HG03103 (cell line): Measurements from ENCODE around the gene C2CD2L.
"Not testable (repeated sequence)": the region's sequence is repeated elsewhere in the genome, so short reads cannot be mapped to it uniquely, and the experiment has no call there.

Experiments used
- ATAC-seq: cut with Tn5 transposase; IDR thresholded peaks from one replicate; pipeline ENCODE4 v1.9.1; 2021; ENCODE audit warnings: low read depth; ENCODE audit not compliant: unreplicated experiment

C2CD2L gene

DNA sequence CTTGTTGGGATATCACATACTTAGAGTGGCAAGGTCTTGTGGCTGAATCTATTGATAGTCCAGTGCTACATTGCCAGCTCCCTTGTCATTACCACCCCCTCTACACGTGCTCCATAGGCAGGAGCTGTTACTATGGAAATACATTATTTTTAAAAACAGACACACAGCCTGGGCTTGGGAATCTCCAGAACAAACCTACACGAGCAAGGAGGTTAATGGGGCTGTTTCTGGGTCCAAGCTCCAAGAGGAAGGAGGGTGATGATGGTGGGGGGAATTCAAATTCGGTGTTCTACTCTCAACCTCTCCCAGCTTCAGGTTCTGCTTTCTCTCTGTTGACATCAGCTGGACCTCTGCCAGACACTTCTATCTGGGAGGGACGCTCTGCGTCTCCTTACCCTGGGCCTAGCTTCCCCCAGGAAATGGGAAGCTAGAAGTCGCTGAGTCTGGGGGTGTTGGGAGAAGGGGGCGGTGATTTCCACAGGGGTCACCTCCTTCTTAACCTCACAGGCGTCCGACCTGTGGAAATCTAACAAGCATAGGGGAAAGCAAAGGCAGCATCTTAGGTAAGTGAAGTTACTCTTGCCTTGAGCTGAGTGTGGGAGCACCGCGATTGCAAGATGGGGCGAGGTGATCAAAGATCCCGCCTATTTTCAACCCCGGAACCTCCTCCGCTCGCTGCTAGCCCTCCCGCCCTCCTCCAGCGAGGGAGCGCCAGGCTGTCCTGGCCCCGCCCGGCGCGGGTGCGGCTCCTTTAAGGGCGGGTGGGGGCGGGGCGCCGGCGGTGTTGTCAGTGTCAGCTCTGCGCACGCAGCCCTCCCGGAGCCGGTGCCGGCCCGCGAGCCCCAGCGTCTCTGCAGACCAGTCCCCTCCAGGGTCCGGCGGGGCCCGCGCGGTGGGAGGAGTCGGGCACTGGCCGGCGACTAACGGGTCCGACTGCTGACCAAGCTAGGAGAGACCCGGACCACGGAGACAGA, at the start of gene C2CD2L:
TSS of gene C2CD2L (plus strand) at position 781 of the 974 bp plus-strand sequence. CDS start 398 bp downstream, outside the sequence.
- peak; percentile 74 for ATAC-seq

DNA sequence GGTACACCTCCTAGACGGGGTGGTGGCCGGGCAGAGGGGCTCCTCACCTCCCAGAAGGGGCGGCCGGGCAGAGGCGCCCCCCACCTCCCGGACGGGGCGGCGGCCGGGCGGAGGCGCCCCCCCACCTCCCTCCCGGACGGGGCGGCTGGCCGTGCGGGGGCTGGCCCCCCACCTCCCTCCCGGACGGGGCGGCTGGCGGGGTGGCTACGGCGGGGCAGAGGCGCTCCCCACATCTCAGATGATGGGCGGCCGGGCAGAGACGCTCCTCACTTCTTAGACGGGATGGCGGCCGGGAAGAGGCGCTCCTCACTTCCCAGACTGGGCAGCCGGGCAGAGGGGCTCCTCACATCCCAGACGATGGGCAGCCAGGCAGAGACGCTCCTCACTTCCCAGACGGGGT, 48.0 kb upstream of the C2CD2L start:
- ATAC-seq, result not testable (repeated sequence)

DNA sequence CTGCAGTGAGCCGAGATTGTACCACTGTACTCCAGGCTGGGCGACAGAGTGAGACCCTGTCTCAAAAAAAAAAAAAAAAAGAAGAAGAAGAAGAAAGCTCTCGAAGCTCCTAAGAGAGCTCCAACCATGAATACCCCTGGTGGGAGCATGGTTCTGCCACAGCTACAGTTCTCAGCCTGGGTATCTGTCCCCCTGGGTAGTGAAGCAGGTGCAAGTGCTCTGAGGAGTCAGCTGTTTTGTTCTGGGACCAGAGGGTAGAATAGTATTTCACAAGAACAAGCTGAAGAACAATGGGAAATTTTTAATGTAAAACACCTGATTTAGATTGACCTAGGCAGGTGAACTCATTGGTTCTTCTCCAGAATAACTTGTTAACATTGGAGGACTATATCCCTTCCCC, 45.9 kb upstream of the C2CD2L start:
- no peak for ATAC-seq

DNA sequence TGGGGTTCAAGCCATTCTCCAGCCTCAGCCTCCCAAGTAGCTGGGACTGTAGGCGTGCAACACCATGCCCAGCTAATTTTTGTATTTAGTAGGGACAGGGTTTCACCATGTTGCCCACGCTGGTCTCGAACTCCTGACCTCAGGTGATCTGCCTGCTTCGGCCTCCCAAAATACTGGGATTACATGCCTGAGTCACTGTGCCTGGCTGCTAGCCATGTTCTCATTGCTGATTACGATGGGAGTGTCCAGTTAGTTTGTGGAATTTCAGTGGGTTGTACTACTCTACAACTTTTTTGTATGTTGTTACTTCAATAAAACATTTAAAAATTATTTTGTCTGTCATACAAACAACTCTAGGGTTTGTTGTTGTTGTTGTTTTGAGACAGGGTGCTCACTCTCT, 44.4 kb upstream of the C2CD2L start:
- no peak for ATAC-seq

- no peak for ATAC-seq
These were observed 41.8 kb upstream of the C2CD2L start for GRCh38 chr11:119065369-119065768.

- peak; percentile 89 for ATAC-seq
These were observed 39.5 kb upstream of the C2CD2L start, which contains the start of gene VPS11 for GRCh38 chr11:119067371-119068222. TSS of gene VPS11 (plus strand) at chr11:119067818. CDS start at chr11:119067824, 6 bp downstream.

DNA sequence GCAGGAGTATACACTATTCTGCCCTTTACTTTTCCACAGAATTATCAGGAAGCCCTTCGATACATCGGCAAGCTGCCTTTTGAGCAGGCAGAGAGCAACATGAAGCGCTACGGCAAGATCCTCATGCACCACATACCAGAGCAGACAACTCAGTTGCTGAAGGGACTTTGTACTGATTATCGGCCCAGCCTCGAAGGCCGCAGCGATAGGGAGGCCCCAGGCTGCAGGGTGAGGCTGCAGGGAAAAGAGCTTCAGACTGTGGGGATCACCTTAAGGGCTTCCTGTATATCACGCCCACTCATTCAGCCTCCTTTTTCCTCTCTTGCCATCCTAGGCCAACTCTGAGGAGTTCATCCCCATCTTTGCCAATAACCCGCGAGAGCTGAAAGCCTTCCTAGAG, 29.3 kb upstream of the C2CD2L start:
- ATAC-seq, result no peak

GRCh38 chr11:119078675-119079420, 28.3 kb upstream of the C2CD2L start:
- no peak for ATAC-seq

DNA sequence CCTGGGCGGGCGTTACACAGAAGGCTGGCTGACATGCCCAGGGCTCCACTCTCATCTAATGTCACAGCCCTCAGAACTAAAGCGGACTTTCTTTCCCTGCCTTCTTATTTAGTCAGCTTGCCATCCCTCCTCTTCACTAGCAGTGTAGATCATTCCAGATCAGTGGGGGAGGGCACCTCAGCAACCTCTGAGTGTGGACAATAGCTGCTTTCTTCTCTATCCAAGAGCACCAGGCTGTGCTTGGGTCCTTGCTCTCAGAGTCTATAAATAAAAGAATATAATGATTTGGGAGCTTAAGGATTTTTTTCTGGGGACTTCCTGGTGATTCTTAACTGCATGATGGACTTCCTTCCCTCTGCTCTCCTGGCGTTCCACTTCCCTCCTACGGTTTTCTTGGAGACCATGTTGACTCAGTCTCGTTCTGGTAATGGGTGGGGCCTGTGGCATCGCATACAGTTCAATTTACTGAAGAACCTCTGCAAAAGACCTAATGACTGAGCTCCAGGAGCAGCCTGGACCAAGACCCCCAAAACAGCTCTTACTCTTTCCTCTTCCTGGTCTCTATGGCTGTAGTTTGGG, 25.4 kb upstream of the C2CD2L start:
- ATAC-seq, result no peak

GRCh38 chr11:119084663-119085436, 22.3 kb upstream of the C2CD2L start, which contains the start of gene HMBS:
TSS of gene HMBS (plus strand) at chr11:119084881. CDS start at chr11:119085034, 153 bp downstream.
- peak; percentile 78 for ATAC-seq

DNA sequence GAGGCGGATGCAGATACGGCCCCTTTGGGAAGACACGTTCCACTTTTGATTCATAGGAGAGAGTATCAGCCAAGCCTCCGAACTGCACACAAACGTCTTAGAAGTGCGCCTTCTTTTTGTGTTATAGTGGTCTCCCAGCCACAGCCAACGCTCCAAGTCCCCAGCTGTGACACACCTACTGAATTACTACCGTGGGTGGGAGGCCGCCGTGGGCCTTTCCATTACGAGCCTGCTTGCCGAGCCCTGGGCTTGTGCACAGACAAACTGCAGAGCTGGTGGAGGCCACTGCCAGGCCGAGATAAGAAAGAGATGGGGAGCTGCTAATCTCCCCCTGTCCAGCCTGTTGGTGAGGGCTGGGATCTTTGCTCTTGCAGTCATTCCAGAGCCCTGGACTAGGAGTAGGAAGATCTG, 21.7 kb upstream of the C2CD2L start:
- peak; percentile 12 for ATAC-seq

GRCh38 chr11:119087123-119087522, 20.0 kb upstream of the C2CD2L start:
- ATAC-seq, result no peak

DNA sequence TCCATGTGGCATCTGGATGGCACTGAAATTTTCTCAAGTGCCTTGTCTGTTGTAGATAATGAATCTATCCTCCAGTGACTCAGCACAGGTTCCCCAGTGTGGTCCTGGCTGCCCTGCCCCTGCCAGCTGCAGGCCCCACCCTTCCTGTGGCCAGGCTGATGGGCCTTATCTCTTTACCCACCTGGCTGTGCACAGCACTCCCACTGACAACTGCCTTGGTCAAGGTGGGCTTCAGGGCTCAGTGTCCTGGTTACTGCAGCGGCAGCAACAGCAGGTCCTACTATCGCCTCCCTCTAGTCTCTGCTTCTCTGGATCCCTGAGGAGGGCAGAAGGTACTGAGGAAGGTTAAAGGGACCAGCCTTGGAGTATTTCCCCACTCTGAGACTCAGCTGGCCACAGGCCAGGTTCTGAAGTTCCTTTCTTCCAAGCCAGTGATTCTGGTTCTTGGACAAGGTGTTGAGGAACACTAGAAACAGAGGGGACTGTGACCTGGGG, 19.4 kb upstream of the C2CD2L start:
- no peak for ATAC-seq

- no peak for ATAC-seq
These were observed 18.7 kb upstream of the C2CD2L start for GRCh38 chr11:119088406-119088805.

- no peak for ATAC-seq
These were observed 17.8 kb upstream of the C2CD2L start for GRCh38 chr11:119089319-119089718.

DNA sequence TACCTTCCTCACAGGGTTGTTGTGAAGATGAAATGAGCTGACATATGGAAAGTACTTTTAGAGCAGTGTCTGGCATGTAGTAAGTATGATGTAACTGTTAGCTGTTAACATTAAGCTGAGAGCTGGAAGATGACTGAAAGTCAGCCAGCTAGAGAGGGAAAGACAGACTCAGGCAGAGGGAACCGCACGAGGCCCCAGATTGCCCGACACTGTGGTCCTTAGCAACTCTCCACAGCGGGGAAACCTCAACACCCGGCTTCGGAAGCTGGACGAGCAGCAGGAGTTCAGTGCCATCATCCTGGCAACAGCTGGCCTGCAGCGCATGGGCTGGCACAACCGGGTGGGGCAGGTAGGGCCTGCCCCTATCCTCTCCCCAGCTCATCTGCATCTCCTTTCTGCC, 16.0 kb upstream of the C2CD2L start:
- no peak for ATAC-seq

GRCh38 chr11:119091966-119092879, 14.9 kb upstream of the C2CD2L start:
- no peak for ATAC-seq
